Panc1 (cell line): ENCODE results near the gene ASTN2.

Experiments
- POLR2AphosphoS5 ChIP-seq: IDR thresholded peaks from 2 replicates; pipeline ENCODE4 v1.6.1; 2012; ENCODE audit warnings: mild to moderate bottlenecking, low read depth, low read length, moderate library complexity
- SIN3A ChIP-seq: IDR thresholded peaks from 2 replicates; pipeline ENCODE4 v1.6.1; 2012; ENCODE audit warnings: low read depth, mild to moderate bottlenecking, low read length, moderate library complexity, borderline replicate concordance; ENCODE audit not compliant: insufficient read depth
- TF ChIP-seq, protein P1 (sequence below): fragments of 450-650 bp; IDR thresholded peaks from 2 replicates; pipeline ENCODE4 v1.5.1; 2017; ENCODE audit warnings: mild to moderate bottlenecking
- TF ChIP-seq, protein P2 (sequence below), 2 experiments: IDR thresholded peaks; 2 replicates each; pipeline ENCODE4 v1.6.1; 2011 to 2012; ENCODE audit warnings: low read depth in 2 of 2, control low read depth in 1 of 2, low read length in 1 of 2, mild to moderate bottlenecking in 1 of 2, moderate library complexity in 1 of 2; ENCODE audit not compliant: insufficient read depth in 1 of 2

DNA sequence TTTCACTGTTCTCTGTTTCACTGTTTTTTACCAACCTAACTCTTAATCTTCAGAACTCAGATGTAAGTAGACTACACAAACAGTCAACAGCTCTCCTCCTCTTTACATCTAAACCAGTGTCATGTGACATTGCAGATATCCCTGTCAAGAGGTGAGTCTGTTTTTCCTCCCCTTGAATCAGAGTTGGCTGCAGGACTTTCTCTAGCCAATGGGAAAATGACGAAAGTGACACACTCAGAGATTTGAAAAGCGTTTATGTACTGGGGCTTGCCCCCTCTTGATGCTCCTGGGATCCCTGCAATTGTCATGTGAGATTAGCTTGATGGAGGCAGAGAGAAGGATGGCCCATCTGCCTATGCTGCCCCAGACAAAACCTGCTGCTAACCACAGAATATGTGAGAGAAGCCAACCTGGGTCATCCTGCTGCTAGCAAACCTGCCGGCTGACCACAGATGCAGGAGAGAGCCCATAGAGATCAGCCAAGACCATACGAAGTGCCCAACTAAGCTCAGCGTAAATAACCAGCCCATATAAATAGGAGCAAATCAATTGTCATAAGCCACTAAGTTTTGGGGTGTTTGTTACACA is 111.1 kb downstream of the ASTN2 start:
- TF ChIP-seq SIN3A (no peak), POLR2AphosphoS5 (no peak)
- TF ChIP-seq, protein P1, sequence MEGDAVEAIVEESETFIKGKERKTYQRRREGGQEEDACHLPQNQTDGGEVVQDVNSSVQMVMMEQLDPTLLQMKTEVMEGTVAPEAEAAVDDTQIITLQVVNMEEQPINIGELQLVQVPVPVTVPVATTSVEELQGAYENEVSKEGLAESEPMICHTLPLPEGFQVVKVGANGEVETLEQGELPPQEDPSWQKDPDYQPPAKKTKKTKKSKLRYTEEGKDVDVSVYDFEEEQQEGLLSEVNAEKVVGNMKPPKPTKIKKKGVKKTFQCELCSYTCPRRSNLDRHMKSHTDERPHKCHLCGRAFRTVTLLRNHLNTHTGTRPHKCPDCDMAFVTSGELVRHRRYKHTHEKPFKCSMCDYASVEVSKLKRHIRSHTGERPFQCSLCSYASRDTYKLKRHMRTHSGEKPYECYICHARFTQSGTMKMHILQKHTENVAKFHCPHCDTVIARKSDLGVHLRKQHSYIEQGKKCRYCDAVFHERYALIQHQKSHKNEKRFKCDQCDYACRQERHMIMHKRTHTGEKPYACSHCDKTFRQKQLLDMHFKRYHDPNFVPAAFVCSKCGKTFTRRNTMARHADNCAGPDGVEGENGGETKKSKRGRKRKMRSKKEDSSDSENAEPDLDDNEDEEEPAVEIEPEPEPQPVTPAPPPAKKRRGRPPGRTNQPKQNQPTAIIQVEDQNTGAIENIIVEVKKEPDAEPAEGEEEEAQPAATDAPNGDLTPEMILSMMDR = no peak
- TF ChIP-seq, protein P2, sequence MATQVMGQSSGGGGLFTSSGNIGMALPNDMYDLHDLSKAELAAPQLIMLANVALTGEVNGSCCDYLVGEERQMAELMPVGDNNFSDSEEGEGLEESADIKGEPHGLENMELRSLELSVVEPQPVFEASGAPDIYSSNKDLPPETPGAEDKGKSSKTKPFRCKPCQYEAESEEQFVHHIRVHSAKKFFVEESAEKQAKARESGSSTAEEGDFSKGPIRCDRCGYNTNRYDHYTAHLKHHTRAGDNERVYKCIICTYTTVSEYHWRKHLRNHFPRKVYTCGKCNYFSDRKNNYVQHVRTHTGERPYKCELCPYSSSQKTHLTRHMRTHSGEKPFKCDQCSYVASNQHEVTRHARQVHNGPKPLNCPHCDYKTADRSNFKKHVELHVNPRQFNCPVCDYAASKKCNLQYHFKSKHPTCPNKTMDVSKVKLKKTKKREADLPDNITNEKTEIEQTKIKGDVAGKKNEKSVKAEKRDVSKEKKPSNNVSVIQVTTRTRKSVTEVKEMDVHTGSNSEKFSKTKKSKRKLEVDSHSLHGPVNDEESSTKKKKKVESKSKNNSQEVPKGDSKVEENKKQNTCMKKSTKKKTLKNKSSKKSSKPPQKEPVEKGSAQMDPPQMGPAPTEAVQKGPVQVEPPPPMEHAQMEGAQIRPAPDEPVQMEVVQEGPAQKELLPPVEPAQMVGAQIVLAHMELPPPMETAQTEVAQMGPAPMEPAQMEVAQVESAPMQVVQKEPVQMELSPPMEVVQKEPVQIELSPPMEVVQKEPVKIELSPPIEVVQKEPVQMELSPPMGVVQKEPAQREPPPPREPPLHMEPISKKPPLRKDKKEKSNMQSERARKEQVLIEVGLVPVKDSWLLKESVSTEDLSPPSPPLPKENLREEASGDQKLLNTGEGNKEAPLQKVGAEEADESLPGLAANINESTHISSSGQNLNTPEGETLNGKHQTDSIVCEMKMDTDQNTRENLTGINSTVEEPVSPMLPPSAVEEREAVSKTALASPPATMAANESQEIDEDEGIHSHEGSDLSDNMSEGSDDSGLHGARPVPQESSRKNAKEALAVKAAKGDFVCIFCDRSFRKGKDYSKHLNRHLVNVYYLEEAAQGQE (IDR thresholded peaks at IDR 0.05; ENCODE audit: insufficient read depth in 1 of 2, low read depth in 2 of 2, low read length in 1 of 2) = no peak
